K562 (cell line): Measurements from ENCODE around the gene ZKSCAN4. TPM values are rescaled to one million over a fixed set of nuclear protein-coding genes. Genes with fewer than 3 reads are reported as not detected.

Experiments used
- CBFA2T3 ChIP-seq: fragments of 450-650 bp; IDR thresholded peaks from 2 replicates; pipeline ENCODE4 v1.6.1; 2017
- CHD4 ChIP-seq: fragments of 200-600 bp; sonication (generic); IDR thresholded peaks from 3 replicates; pipeline ENCODE4 v1.6.1; 2012; ENCODE audit warnings: low read depth, mild to moderate bottlenecking, mixed read lengths, low read length, inconsistent platforms; ENCODE audit not compliant: insufficient read depth, insufficient replicate concordance, poor library complexity, severe bottlenecking
- HOXB6 ChIP-seq: fragments of 250-450 bp; sonication (Bioruptor Pico); IDR thresholded peaks from 2 replicates; pipeline ENCODE4 v1.5.1; 2022; ENCODE audit warnings: mild to moderate bottlenecking, borderline replicate concordance
- JUN ChIP-seq, 2 experiments: sonication (generic) in 1 of 2; formaldehyde crosslinking in 1 of 2; IDR thresholded peaks; 2 replicates each; pipeline versions ENCODE4 v1.6.1 to v1.8.0; 2012 to 2022; ENCODE audit warnings: borderline replicate concordance in 2 of 2, mild to moderate bottlenecking in 2 of 2, improper control_type of control experiment in 1 of 2, low read depth in 1 of 2, low read length in 1 of 2, missing genetic modification reagents in 1 of 2
- KLF1 ChIP-seq: fragments of 450-650 bp; IDR thresholded peaks from 2 replicates; pipeline ENCODE4 v1.6.1; 2016; ENCODE audit warnings: missing genetic modification characterization, missing compliant biosample characterization
- L3MBTL2 ChIP-seq: fragments of 450-650 bp; IDR thresholded peaks from 2 replicates; pipeline ENCODE4 v1.6.1; 2016; ENCODE audit warnings: mild to moderate bottlenecking, moderate library complexity
- NFE2 ChIP-seq: IDR thresholded peaks from 2 replicates; pipeline ENCODE4 v1.6.1; 2014; ENCODE audit warnings: antibody characterized with exemption, low read depth
- POLR2AphosphoS5 ChIP-seq: IDR thresholded peaks from 2 replicates; pipeline ENCODE4 v1.6.1; 2011; ENCODE audit warnings: mild to moderate bottlenecking, low read depth, low read length, moderate library complexity; ENCODE audit not compliant: control insufficient read depth, insufficient read depth
- PYGO2 ChIP-seq: fragments of 450-650 bp; IDR thresholded peaks from 2 replicates; pipeline ENCODE4 v1.6.1; 2016; ENCODE audit warnings: mild to moderate bottlenecking, missing genetic modification characterization, moderate library complexity, missing compliant biosample characterization
- SMAD3 ChIP-seq: fragments of 450-650 bp; formaldehyde crosslinking; conservative IDR thresholded peaks from 2 replicates; pipeline ENCODE4 v1.4.0; 2020; ENCODE audit warnings: mild to moderate bottlenecking
- SP2 ChIP-seq: IDR thresholded peaks from 2 replicates; pipeline ENCODE4 v1.6.1; 2011; ENCODE audit warnings: mild to moderate bottlenecking, low read depth, low read length, moderate library complexity; ENCODE audit not compliant: poor library complexity, severe bottlenecking; ENCODE audit errors: extremely low read depth
- STAG1 ChIP-seq: sonication (generic); formaldehyde crosslinking; IDR thresholded peaks from 2 replicates; pipeline ENCODE4 v1.5.0; 2020; ENCODE audit warnings: missing genetic modification reagents, borderline replicate concordance
- XRCC4 ChIP-seq: IDR thresholded peaks from one replicate; pipeline ENCODE4 v1.6.1; 2011; ENCODE audit not compliant: insufficient read depth, insufficient read length; ENCODE audit errors: extremely low read depth
- ZNF785 ChIP-seq: fragments of 250-450 bp; sonication (Bioruptor Pico); IDR thresholded peaks from 2 replicates; pipeline ENCODE4 v1.4.0; 2020; ENCODE audit warnings: mild to moderate bottlenecking
- polyA plus RNA-seq, 8 experiments: library from polyadenylated mRNA; depleted of rRNA in 4 of 8; stranded (reverse) in 5 of 8; unstranded in 3 of 8; fragments of >200 nt; fragmentation: Nextera tagmentation in 2 of 8; fragmentation: Illumina TruSeq in 1 of 8; extraction: Ambion mirVana in 2 of 8; extraction: Trizol in 1 of 8; gene quantifications; 2 replicates each; pipeline versions ENCODE4 v1.2.1 to v1.2.3, GENCODE V29; 2011 to 2014; ENCODE audit warnings: inconsistent platforms in 1 of 8, missing spikeins in 1 of 8
- total RNA-seq, 7 experiments: library from RNA; depleted of rRNA in 6 of 7; stranded (reverse); fragments of >200 nt in 6 of 7; fragmentation: Illumina TruSeq in 2 of 7; extraction: Trizol in 2 of 7; gene quantifications; 2 replicates each; pipeline versions ENCODE4 v1.2.1 to v1.2.3, GENCODE V29; 2011 to 2021; ENCODE audit warnings: low replicate concordance in 1 of 7
- TF ChIP-seq, protein P1 (sequence below), 2 experiments: IDR thresholded peaks in 1 of 2; conservative IDR thresholded peaks in 1 of 2; 2 replicates each; pipeline ENCODE4 v1.6.1; 2016; ENCODE audit warnings: low read depth in 2 of 2, mild to moderate bottlenecking in 1 of 2, missing compliant biosample characterization in 1 of 2, missing genetic modification characterization in 1 of 2, moderate library complexity in 1 of 2
- TF ChIP-seq, protein P2 (sequence below): fragments of 450-650 bp; IDR thresholded peaks from 2 replicates; pipeline ENCODE4 v1.6.1; 2017; ENCODE audit warnings: antibody characterized with exemption, mild to moderate bottlenecking
- TF ChIP-seq, protein P3 (sequence below): fragments of 200-800 bp; sonication (Bioruptor generic); IDR thresholded peaks from 2 replicates; pipeline ENCODE4 v1.6.1; 2017; ENCODE audit warnings: missing genetic modification characterization, missing compliant biosample characterization

ZKSCAN4 gene
- total and polyA plus RNA-seq, 9 of the 15 experiments (the other 6 are each of a cell fraction or from before 2014, with no cell fraction given), result 1.2 to 5.3 (median 4.7) TPM

DNA sequence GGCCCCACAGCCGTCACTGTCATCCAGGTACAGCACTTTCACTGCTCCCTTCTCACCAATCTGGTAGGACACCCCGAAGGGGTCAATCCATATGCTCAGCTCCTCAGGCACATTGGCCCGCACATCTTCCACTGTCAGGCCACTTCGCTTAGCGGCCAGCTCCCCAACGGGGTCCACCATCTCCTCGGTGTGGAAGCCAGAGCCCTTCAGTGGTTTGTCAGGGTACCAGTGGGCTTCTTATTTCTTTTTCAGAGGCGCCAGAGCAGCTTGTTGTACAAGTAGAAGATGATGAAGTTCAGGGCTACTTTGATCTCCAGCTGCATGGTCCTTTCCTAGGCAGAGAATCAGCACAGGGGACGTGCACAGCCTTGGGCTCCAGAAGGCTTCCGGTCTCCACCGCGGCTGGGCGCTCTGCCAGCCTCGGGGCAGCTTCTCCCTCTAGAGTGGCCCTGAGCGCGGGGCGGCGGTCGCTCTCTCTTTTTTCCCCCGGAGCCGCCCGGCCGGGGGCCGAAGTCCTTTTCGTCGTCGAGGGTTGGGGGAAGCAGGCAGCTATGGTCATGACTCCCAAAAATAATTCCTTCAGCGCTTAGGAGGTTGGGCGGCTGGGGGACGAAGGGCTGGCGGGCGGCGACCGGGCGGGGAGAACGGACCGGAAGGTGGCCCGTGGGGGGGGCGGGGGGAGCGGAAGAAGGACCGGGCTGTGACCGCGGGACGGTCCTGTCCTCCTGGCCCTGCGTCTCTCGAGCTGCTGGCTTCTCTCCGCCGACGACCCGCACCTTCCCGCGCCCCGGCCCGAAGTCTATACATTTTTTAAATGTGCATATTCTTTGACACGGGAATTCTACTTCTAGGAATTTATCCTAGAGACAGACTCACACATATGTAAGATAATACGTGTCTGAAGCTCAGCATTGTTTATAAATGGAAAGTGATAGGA is 33.5 kb downstream of the ZKSCAN4 start (continued):
- TF ChIP-seq, protein P1, sequence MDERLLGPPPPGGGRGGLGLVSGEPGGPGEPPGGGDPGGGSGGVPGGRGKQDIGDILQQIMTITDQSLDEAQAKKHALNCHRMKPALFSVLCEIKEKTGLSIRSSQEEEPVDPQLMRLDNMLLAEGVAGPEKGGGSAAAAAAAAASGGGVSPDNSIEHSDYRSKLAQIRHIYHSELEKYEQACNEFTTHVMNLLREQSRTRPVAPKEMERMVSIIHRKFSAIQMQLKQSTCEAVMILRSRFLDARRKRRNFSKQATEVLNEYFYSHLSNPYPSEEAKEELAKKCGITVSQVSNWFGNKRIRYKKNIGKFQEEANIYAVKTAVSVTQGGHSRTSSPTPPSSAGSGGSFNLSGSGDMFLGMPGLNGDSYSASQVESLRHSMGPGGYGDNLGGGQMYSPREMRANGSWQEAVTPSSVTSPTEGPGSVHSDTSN (CRISPR knock-in tag; IDR thresholded peaks at IDR 0.05; ENCODE audit: low read depth), result no peak
- TF ChIP-seq, protein P1 (tag; conservative IDR thresholded peaks at IDR 0.05; ENCODE audit: low read depth), result no peak
- TF ChIP-seq ZNF785 (CRISPR knock-in tag), result no peak
- TF ChIP-seq SP2, result no peak
- TF ChIP-seq KLF1 (tag), result no peak
- TF ChIP-seq CBFA2T3, result no peak
- peak; percentile 72; the same call in 1 of the 2 replicates for TF ChIP-seq POLR2AphosphoS5
- TF ChIP-seq, protein P2, sequence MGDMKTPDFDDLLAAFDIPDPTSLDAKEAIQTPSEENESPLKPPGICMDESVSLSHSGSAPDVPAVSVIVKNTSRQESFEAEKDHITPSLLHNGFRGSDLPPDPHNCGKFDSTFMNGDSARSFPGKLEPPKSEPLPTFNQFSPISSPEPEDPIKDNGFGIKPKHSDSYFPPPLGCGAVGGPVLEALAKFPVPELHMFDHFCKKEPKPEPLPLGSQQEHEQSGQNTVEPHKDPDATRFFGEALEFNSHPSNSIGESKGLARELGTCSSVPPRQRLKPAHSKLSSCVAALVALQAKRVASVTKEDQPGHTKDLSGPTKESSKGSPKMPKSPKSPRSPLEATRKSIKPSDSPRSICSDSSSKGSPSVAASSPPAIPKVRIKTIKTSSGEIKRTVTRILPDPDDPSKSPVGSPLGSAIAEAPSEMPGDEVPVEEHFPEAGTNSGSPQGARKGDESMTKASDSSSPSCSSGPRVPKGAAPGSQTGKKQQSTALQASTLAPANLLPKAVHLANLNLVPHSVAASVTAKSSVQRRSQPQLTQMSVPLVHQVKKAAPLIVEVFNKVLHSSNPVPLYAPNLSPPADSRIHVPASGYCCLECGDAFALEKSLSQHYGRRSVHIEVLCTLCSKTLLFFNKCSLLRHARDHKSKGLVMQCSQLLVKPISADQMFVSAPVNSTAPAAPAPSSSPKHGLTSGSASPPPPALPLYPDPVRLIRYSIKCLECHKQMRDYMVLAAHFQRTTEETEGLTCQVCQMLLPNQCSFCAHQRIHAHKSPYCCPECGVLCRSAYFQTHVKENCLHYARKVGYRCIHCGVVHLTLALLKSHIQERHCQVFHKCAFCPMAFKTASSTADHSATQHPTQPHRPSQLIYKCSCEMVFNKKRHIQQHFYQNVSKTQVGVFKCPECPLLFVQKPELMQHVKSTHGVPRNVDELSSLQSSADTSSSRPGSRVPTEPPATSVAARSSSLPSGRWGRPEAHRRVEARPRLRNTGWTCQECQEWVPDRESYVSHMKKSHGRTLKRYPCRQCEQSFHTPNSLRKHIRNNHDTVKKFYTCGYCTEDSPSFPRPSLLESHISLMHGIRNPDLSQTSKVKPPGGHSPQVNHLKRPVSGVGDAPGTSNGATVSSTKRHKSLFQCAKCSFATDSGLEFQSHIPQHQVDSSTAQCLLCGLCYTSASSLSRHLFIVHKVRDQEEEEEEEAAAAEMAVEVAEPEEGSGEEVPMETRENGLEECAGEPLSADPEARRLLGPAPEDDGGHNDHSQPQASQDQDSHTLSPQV, result peak; percentile 87
- TF ChIP-seq PYGO2 (tag), result no peak
- no peak for TF ChIP-seq CHD4
- TF ChIP-seq L3MBTL2, result peak; percentile 98
- no peak for TF ChIP-seq HOXB6
- no peak for TF ChIP-seq XRCC4
- no peak for TF ChIP-seq STAG1 (CRISPR knock-in tag)
- TF ChIP-seq SMAD3 (CRISPR knock-in tag), result no peak
- peak; percentile 36; the same call in 1 of the 2 replicates for TF ChIP-seq JUN (IDR thresholded peaks at IDR 0.05; ENCODE audit: borderline replicate concordance, low read depth, low read length)
- TF ChIP-seq JUN (CRISPR knock-in tag; IDR thresholded peaks at IDR 0.05; ENCODE audit: borderline replicate concordance), result no peak
- TF ChIP-seq, protein P3, sequence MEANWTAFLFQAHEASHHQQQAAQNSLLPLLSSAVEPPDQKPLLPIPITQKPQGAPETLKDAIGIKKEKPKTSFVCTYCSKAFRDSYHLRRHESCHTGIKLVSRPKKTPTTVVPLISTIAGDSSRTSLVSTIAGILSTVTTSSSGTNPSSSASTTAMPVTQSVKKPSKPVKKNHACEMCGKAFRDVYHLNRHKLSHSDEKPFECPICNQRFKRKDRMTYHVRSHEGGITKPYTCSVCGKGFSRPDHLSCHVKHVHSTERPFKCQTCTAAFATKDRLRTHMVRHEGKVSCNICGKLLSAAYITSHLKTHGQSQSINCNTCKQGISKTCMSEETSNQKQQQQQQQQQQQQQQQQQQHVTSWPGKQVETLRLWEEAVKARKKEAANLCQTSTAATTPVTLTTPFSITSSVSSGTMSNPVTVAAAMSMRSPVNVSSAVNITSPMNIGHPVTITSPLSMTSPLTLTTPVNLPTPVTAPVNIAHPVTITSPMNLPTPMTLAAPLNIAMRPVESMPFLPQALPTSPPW (CRISPR knock-in tag), result peak; percentile 100
- no peak for TF ChIP-seq NFE2
